Left lung (tissue), 10 donors: ENCODE measurements around the gene COL5A1. TPM values are rescaled to one million over a fixed set of nuclear protein-coding genes. Genes with fewer than 3 reads are reported as not detected.
A peak's percentile ranks its signal among the peaks of the same experiment; 100 is the strongest.

Experiments used
- ATAC-seq: fragments of 200-7000 bp; cut with Tn5 transposase; one replicate; pipeline ENCODE4 v1.9.1; 2020; ENCODE audit warnings: moderate library complexity
- DNase-seq, 4 donors: peaks; one replicate each; pipeline ENCODE4 v3.0.0-alpha.2; 2013 to 2020
- H3K27ac ChIP-seq, 2 donors: fragments of 200-600 bp; sonication (generic) in 1 of 2; one replicate each; pipeline versions ENCODE4 v1.5.0 to v1.8.0; 2020 to 2021
- H3K27me3 ChIP-seq, 2 donors: fragments of 200-600 bp; sonication (generic) in 1 of 2; one replicate each; pipeline versions ENCODE4 v1.5.0 to v1.8.0; 2020 to 2021
- H3K36me3 ChIP-seq, 2 donors: fragments of 200-600 bp; sonication (generic) in 1 of 2; one replicate each; pipeline versions ENCODE4 v1.5.0 to v1.8.0; 2020 to 2021
- H3K4me1 ChIP-seq, 2 donors: fragments of 200-600 bp; one replicate each; pipeline ENCODE4 v1.8.0; 2021
- H3K4me3 ChIP-seq, 2 donors: fragments of 200-600 bp; sonication (generic) in 1 of 2; one replicate each; pipeline versions ENCODE4 v1.5.0 to v1.8.0; 2020 to 2021; ENCODE audit warnings: mild to moderate bottlenecking in 1 of 2
- H3K9me3 ChIP-seq, 2 donors: fragments of 200-600 bp; sonication (generic) in 1 of 2; one replicate each; pipeline versions ENCODE4 v1.5.0 to v1.8.0; 2020 to 2021
- CTCF ChIP-seq, 2 donors: fragments of 200-600 bp; sonication (generic) in 1 of 2; IDR thresholded peaks; one replicate each; pipeline versions ENCODE4 v1.5.0 to v1.8.0; 2021; ENCODE audit warnings: antibody characterized with exemption in 2 of 2
- intact Hi-C, 2 donors: fragments of 100-400 bp; cut with DNase I; formaldehyde crosslinking; loops; one replicate each; pipeline versions ENCODE4 v1.11.2 to v1.14.2; 2022
- polyA plus RNA-seq, 6 donors: library from polyadenylated mRNA; unstranded; fragments of 120-200 nt; gene quantifications; one replicate each; pipeline ENCODE4 v1.2.1, GENCODE V29; 2013; ENCODE audit not compliant: insufficient read length in 6 of 6
- total RNA-seq, 2 donors: library from RNA; stranded (reverse); fragmentation: NEBNext Ultra II Directional; extraction: Animal tissue kit (Norgen Biotek cat#: 25700); gene quantifications; one replicate each; pipeline ENCODE4 v1.2.1, GENCODE V29; 2021
- donor health status: DM: no; HTN: yes; CAD: no.
- donor health status: DM: no; HTN: no; CAD: no.

The COL5A1 gene
- total and polyA plus RNA-seq, 8 donors, result 168 to 357 (median 213) TPM

GRCh38 chr9:134593286-134594077, 48.1 kb upstream of the COL5A1 start:
- peaks cover 0 to 15% of the 10 kb centered on the region in 2 donors for H3K27me3 ChIP-seq
- intact Hi-C loops, result no loop called here
- peaks cover 0 to 6% of the 10 kb centered on the region in 2 donors for H3K4me1 ChIP-seq
- H3K4me3 ChIP-seq, result no peak overlapping the region
- ATAC-seq, result no peak
- H3K36me3 ChIP-seq, result no peaks in the 10 kb centered on the region
- H3K27ac ChIP-seq, result no peak overlapping the region
- TF ChIP-seq CTCF (IDR thresholded peaks at IDR 0.05), result no peak
- no peaks in the 10 kb centered on the region for H3K9me3 ChIP-seq
- peak in 1 of 4 donors; percentile 64 for DNase-seq

GRCh38 chr9:134594078-134594941, 47.3 kb upstream of the COL5A1 start:
- DNase-seq (peak in 1 of 4 donors; percentile 58), ATAC-seq (no peak)
- Histone ChIP-seq H3K9me3 (no peaks in the 10 kb centered on the region), H3K36me3 (no peaks in the 10 kb centered on the region), H3K27me3 (peaks cover 0 to 15% of the 10 kb centered on the region in 2 donors), H3K4me1 (peaks cover 0 to 6% of the 10 kb centered on the region in 2 donors), H3K4me3 (no peak overlapping the region), H3K27ac (no peak overlapping the region)
- TF ChIP-seq CTCF (IDR thresholded peaks at IDR 0.05), result no peak
- intact Hi-C loops, result no loop called here

- Histone ChIP-seq H3K9me3 (no peaks in the 10 kb centered on the region), H3K36me3 (no peaks in the 10 kb centered on the region), H3K4me1 (peaks cover 0 to 6% of the 10 kb centered on the region in 2 donors), H3K4me3 (no peak overlapping the region), H3K27me3 (peaks cover 0 to 15% of the 10 kb centered on the region in 2 donors), H3K27ac (no peak overlapping the region)
- ATAC-seq, result no peak
- intact Hi-C loops, result no loop called here
- TF ChIP-seq CTCF (IDR thresholded peaks at IDR 0.05), result no peak
- no peak for DNase-seq
Measured at GRCh38 chr9:134595014-134595413, 46.6 kb upstream of the COL5A1 start.

- intact Hi-C loops, result no loop called here
- TF ChIP-seq CTCF (IDR thresholded peaks at IDR 0.05), result no peak
- ATAC-seq (no peak), DNase-seq (peak in 1 of 4 donors; percentile 62)
- H3K36me3 ChIP-seq, result no peaks in the 10 kb centered on the region
- H3K9me3 ChIP-seq, result no peaks in the 10 kb centered on the region
- H3K4me1 ChIP-seq, result peaks cover 0 to 1% of the 10 kb centered on the region in 2 donors
- H3K27me3 ChIP-seq, result peaks cover 0 to 18% of the 10 kb centered on the region in 2 donors
- H3K27ac ChIP-seq, result no peak overlapping the region
- H3K4me3 ChIP-seq, result no peak overlapping the region
Measured at GRCh38 chr9:134597041-134597913, 44.3 kb upstream of the COL5A1 start.
